Body of pancreas (tissue), 4 donors: ENCODE data around the gene ADCY3.

Experiments used
- CTCF ChIP-seq, 7 experiments: fragments of 450-650 bp in 4 of 7; fragments of 200-600 bp in 3 of 7; sonication (generic) in 3 of 7; IDR thresholded peaks; one replicate each; pipeline ENCODE4 v1.5.1; 2016 to 2019; ENCODE audit warnings: antibody characterized with exemption in 7 of 7
- POLR2A ChIP-seq, 3 donors: fragments of 450-650 bp; IDR thresholded peaks; one replicate each; pipeline ENCODE4 v1.6.1; 2016; ENCODE audit warnings: antibody characterized with exemption in 3 of 3, mild to moderate bottlenecking in 2 of 3

GRCh38 chr2:24785671-24786321, 134.2 kb downstream of the ADCY3 start:
- TF ChIP-seq CTCF (IDR thresholded peaks at IDR 0.05) (no peak), POLR2A (IDR thresholded peaks at IDR 0.05) (no peak)
